GM10266 (cell line): ENCODE measurements around the gene MAS1.

Source experiments
- DNase-seq: peaks from one replicate; pipeline ENCODE4 v3.0.0; 2012; ENCODE audit errors: extremely low spot score
- TF ChIP-seq, protein P1 (sequence below): IDR thresholded peaks from 2 replicates; pipeline ENCODE4 v1.5.1; 2012; ENCODE audit warnings: mild to moderate bottlenecking, low read depth; ENCODE audit not compliant: control insufficient read depth, insufficient read depth; ENCODE audit errors: missing control alignments

Gene MAS1

DNA sequence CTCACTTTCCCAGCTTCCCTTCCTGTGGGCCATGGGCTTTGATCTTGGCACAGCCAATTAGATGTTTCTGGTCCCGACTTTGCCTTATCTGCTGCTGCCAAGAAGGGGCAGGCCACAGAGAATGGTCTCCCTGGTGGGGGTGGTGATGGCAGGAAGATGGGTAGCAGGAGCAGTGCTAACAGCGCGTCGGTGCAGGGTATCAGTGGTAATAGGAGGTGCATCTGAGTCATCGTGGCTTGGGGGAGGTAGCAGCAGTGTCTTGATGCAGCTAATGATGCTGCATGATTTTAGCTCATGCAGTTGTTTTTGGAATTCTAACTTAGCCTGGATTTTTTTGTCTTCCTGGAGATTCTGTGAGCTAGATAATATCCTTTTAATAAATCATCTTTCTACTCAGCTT, 18.9 kb upstream of the MAS1 start:
- TF ChIP-seq, protein P1, sequence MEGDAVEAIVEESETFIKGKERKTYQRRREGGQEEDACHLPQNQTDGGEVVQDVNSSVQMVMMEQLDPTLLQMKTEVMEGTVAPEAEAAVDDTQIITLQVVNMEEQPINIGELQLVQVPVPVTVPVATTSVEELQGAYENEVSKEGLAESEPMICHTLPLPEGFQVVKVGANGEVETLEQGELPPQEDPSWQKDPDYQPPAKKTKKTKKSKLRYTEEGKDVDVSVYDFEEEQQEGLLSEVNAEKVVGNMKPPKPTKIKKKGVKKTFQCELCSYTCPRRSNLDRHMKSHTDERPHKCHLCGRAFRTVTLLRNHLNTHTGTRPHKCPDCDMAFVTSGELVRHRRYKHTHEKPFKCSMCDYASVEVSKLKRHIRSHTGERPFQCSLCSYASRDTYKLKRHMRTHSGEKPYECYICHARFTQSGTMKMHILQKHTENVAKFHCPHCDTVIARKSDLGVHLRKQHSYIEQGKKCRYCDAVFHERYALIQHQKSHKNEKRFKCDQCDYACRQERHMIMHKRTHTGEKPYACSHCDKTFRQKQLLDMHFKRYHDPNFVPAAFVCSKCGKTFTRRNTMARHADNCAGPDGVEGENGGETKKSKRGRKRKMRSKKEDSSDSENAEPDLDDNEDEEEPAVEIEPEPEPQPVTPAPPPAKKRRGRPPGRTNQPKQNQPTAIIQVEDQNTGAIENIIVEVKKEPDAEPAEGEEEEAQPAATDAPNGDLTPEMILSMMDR, result no peak
- DNase-seq, result no peak

DNA sequence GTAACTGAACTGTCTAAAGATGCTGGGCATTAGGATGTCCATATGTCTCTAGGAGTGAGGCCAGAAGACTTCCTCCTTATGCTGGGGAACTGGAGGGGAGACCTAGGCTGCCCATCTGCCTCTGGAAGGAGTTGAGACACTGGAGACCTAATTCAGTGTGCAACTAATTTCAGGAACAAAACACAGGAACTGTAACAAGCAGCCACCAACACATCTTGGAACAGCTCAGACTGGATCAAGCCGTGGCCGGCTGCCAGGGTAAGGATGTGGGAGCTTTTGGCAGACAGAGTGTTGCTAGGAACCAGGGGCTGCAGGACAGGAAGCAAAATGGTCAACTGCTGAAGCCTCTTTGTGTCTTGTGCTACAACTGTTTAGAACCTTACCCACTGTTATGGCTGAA, 16.4 kb upstream of the MAS1 start:
- no peak for DNase-seq
- TF ChIP-seq, protein P1, result no peak

GRCh38 chr6:159875194-159875593, 15.6 kb upstream of the MAS1 start:
- TF ChIP-seq, protein P1, result no peak
- no peak for DNase-seq

DNA sequence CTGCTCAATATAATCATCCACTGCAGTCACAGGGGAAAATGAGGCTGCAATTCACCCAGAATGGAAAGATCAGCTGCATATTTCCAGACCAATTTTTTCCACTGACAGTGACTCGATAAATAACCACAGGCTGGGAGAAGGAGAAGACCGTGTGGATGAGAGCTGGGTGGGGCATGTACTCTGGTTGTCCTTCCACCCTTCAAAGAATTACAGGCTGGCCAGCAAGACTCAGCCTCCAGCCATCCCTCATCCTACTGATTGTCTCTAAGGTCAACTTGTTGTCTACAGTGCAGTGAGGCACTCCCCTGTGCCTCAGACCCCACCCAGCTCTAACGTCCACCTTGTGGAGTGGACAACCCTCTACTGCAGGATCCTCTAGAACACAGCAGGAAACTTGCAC, 14.5 kb upstream of the MAS1 start:
- no peak for DNase-seq
- TF ChIP-seq, protein P1, result no peak

GRCh38 chr6:159877256-159877808, 13.5 kb upstream of the MAS1 start:
- TF ChIP-seq, protein P1, result no peak
- no peak for DNase-seq

DNA sequence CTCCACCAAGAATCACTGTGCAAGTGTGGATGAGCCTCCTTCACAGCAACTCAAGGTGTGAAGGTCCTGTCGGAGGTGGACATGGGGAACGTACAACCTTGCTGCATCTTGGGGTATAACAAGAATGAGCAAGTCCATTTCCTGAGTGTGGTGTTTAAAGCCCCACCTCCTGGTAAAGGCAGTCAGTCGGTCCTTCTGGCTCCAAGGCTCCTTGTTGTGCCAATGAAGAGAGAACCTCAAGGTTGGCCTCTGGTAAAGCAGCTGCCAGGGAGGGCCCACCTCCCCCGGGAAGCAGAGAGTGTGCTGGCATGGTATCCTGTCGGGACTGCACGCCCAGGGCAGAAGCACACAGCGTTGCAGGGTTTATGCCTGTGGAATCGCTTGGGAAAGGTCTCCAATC, 12.4 kb upstream of the MAS1 start:
- DNase-seq, result no peak
- TF ChIP-seq, protein P1, result no peak

- DNase-seq, result no peak
- TF ChIP-seq, protein P1, result no peak
Measured at GRCh38 chr6:159879856-159880255, 10.9 kb upstream of the MAS1 start.
